Progenitor cell of endocrine pancreas (in vitro differentiated cells): ENCODE results near the gene FCGBP. TPM values are rescaled to one million over a fixed set of nuclear protein-coding genes. Genes with fewer than 3 reads are reported as not detected.
"Not testable (repeated sequence)": the region's sequence is repeated elsewhere in the genome, so short reads cannot be mapped to it uniquely, and the experiment has no call there.

Source experiments
- DNase-seq: peaks from one replicate; pipeline ENCODE4 v3.0.0; 2021; ENCODE audit warnings: low spot score; ENCODE audit not compliant: unreplicated experiment
- H3K27ac Mint-ChIP-seq: 2 replicates; pipeline ENCODE4 v1.8.0; 2021; ENCODE audit warnings: mild to moderate bottlenecking, moderate library complexity, mixed read lengths
- H3K27me3 Mint-ChIP-seq: 2 replicates; pipeline ENCODE4 v1.8.0; 2021; ENCODE audit warnings: mixed read lengths
- H3K36me3 Mint-ChIP-seq: 2 replicates; pipeline ENCODE4 v1.8.0; 2022; ENCODE audit warnings: mixed read lengths; ENCODE audit not compliant: insufficient read depth
- H3K4me1 Mint-ChIP-seq: 2 replicates; pipeline ENCODE4 v1.8.0; 2021; ENCODE audit warnings: low read depth, mixed read lengths
- H3K4me3 Mint-ChIP-seq: 2 replicates; pipeline ENCODE4 v1.8.0; 2021; ENCODE audit warnings: low read depth, mild to moderate bottlenecking, moderate library complexity, mixed read lengths
- H3K9me3 Mint-ChIP-seq: 2 replicates; pipeline ENCODE4 v1.8.0; 2021; ENCODE audit warnings: low read depth, mixed read lengths
- CTCF ChIP-seq: fragments of 200-600 bp; sonication (generic); IDR thresholded peaks from one replicate; pipeline ENCODE4 v1.5.0; 2021; ENCODE audit warnings: antibody characterized with exemption, mild to moderate bottlenecking; ENCODE audit not compliant: unreplicated experiment
- total RNA-seq: library from RNA; stranded (reverse); gene quantifications from 2 replicates; pipeline ENCODE4 v1.2.1, GENCODE V29; 2021

FCGBP gene
- total RNA-seq, 1 donor from 2014 or later: 1.2 TPM

GRCh38 chr19:39890755-39891551, 43.5 kb downstream of the FCGBP start:
- Mint-ChIP-seq H3K4me1 (no peaks in the 10 kb centered on the region), H3K9me3 (no peaks in the 10 kb centered on the region), H3K4me3 (no peak overlapping the region), H3K36me3 (no peaks in the 10 kb centered on the region), H3K27me3 (peaks cover 3% of the 10 kb centered on the region), H3K27ac (peak overlapping the region; percentile 26)
- no peak for TF ChIP-seq CTCF
- no peak for DNase-seq

- H3K4me3 Mint-ChIP-seq, H3K4me1 Mint-ChIP-seq, DNase-seq, H3K9me3 Mint-ChIP-seq, H3K27me3 Mint-ChIP-seq, H3K27ac Mint-ChIP-seq, H3K36me3 Mint-ChIP-seq: not testable (repeated sequence)
Measured at GRCh38 chr19:39889872-39890754, 44.3 kb downstream of the FCGBP start.

DNA sequence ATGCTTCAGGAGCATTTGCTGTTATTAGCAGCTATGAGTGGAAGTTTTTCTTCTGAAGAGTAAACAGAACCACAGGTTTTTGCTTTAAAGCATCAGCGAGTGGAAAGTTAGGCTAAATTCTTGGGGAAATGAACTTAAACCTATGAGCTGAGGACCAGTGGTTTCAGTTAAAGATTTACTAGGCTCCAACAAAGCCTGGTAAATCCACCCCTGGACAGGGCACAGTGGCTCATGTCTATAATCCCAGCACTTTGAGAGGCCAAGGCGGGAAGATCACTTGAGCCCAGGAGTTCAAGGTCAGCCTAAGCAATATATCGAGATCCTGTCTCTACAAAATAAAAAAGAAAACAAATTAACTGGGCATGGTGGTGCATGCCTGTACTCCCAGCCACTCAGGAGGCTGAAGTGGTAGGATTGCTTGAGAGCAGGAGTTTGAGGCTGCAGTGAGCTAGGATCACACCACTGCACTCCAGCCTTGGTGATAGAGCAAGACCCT, 46.9 kb downstream of the FCGBP start:
- not testable (repeated sequence) for H3K4me3 Mint-ChIP-seq, H3K9me3 Mint-ChIP-seq, H3K27ac Mint-ChIP-seq, H3K4me1 Mint-ChIP-seq, H3K27me3 Mint-ChIP-seq, H3K36me3 Mint-ChIP-seq, DNase-seq

GRCh38 chr19:39885821-39886554, 48.4 kb downstream of the FCGBP start:
- not testable (repeated sequence) for H3K27ac Mint-ChIP-seq, DNase-seq, H3K36me3 Mint-ChIP-seq, H3K27me3 Mint-ChIP-seq, H3K4me3 Mint-ChIP-seq, H3K4me1 Mint-ChIP-seq, H3K9me3 Mint-ChIP-seq

DNA sequence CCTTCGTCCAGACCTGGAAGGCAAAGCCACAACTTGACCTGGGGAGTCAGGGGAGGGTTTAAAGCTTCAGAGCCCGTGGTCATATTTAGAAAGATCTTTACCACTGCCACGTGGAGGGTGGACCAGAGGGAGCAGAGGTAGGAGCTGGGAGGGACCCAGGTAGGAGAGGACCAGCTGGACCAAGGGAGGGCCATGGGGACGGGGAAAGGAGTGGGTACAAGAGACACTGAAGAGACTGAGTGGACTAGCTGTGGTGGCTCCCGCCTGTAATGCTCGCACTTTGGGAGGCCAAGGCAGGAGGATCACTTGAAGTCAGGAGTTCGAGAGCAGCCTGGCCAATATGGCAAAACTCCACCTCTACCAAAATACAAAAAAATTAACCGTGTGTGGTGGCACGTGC, 49.7 kb downstream of the FCGBP start:
- not testable (repeated sequence) for H3K27ac Mint-ChIP-seq, H3K9me3 Mint-ChIP-seq, DNase-seq, H3K36me3 Mint-ChIP-seq, H3K27me3 Mint-ChIP-seq, H3K4me1 Mint-ChIP-seq, H3K4me3 Mint-ChIP-seq

Other genes with a start within 250 kb of the FCGBP start
- not detected in 2 replicates for gene LGALS14, start 230.2 kb downstream of the FCGBP start, total RNA-seq
- not detected in 2 replicates for gene CLC, start 196.6 kb downstream of the FCGBP start, total RNA-seq
- not detected in 2 replicates for gene LEUTX, start 155.8 kb downstream of the FCGBP start, total RNA-seq
- 80.7 and 90.7 TPM in 2 replicates for gene DYRK1B, start 100.5 kb downstream of the FCGBP start, total RNA-seq
- gene FBL, start 88.3 kb downstream of the FCGBP start, total RNA-seq: 250 and 271 TPM in 2 replicates
- 95.9 and 100 TPM in 2 replicates for gene PSMC4, start 36.5 kb upstream of the FCGBP start, total RNA-seq
- 5.1 and 5.9 TPM in 2 replicates for gene ZNF546, start 62.4 kb upstream of the FCGBP start, total RNA-seq
- 40.6 and 45.9 TPM in 2 replicates for gene ZNF780B, start 121.6 kb upstream of the FCGBP start, total RNA-seq
- gene ZNF780A, start 156.3 kb upstream of the FCGBP start, total RNA-seq: 25.5 and 27.4 TPM in 2 replicates